ENCODE data around the gene COL23A1.

Gene COL23A1

GRCh38 chr5:178280631-178281030 is 309.6 kb downstream of the COL23A1 start:
- H3K14ac ChIP-seq (ENCODE audit: low read length) = no peak overlapping the region
- no CpG with 5 or more reads among the region's 9 CpGs for WGBS, 2 donors (ENCODE audit: extremely low coverage in 2 of 2, insufficient read length in 2 of 2, insufficient replicate concordance in 1 of 2)
- no peak overlapping the region for H4K91ac ChIP-seq (ENCODE audit: low read depth, low read length, poor library complexity)
- peaks cover 0 to 3% of the 10 kb centered on the region in 2 donors for H3K4me1 ChIP-seq (ENCODE audit: control insufficient read depth in 2 of 2, insufficient read depth in 1 of 2, low read depth in 1 of 2, low read length in 2 of 2)
- H4K8ac ChIP-seq (ENCODE audit: low read depth, low read length) = no peak overlapping the region
- H3K9ac ChIP-seq (ENCODE audit: low read depth, low read length, poor library complexity) = no peak overlapping the region
- no peak overlapping the region for H3K27ac ChIP-seq (replicated peaks; ENCODE audit: low read length)
- no peak overlapping the region for H2BK5ac ChIP-seq (ENCODE audit: low read length)
- peaks cover 0 to 6% (median 0%) of the 10 kb centered on the region in 3 experiments for H3K27me3 ChIP-seq (ENCODE audit: control insufficient read depth in 3 of 3, insufficient read depth in 3 of 3, low read depth in 1 of 3, low read length in 3 of 3)
- no peak overlapping the region for H2AFZ ChIP-seq (ENCODE audit: low read length)
- no peak overlapping the region for H3K4me2 ChIP-seq (ENCODE audit: insufficient read depth, low read length, poor library complexity, severe bottlenecking)
- H3K4ac ChIP-seq (ENCODE audit: low read length) = no peak overlapping the region
- H3K23ac ChIP-seq (ENCODE audit: low read depth, low read length, poor library complexity) = no peak overlapping the region
- H2AK5ac ChIP-seq (ENCODE audit: low read depth, low read length) = peak overlapping the region; percentile 53
- no peaks in the 10 kb centered on the region for H3K36me3 ChIP-seq (replicated peaks in 1 of 2; ENCODE audit: control insufficient read depth in 2 of 2, insufficient read depth in 2 of 2, low read length in 2 of 2)
- DNase-seq (ENCODE audit: low spot score) = no peak
- no peak overlapping the region for H3K4me3 ChIP-seq (ENCODE audit: low read length in 2 of 2)
- peak overlapping the region; percentile 4 for H2BK15ac ChIP-seq (ENCODE audit: low read length)
- no peak overlapping the region for H2BK120ac ChIP-seq (ENCODE audit: low read depth, low read length)
- peak overlapping the region; percentile 25 for H3K18ac ChIP-seq (ENCODE audit: low read length)
- H3K79me1 ChIP-seq (ENCODE audit: low read depth, low read length) = peaks cover 4% of the 10 kb centered on the region
- H3K9me3 ChIP-seq (replicated peaks in 1 of 2; ENCODE audit: control insufficient read depth in 2 of 2, insufficient read depth in 1 of 2, low read depth in 1 of 2, low read length in 2 of 2) = peaks cover 4 to 25% of the 10 kb centered on the region in 2 donors
- H2BK12ac ChIP-seq (ENCODE audit: low read length) = no peak overlapping the region

GRCh38 chr5:178279723-178280438 is 310.3 kb downstream of the COL23A1 start:
- no CpG with 5 or more reads among the region's 33 CpGs for WGBS, 2 donors (ENCODE audit: extremely low coverage in 2 of 2, insufficient read length in 2 of 2, insufficient replicate concordance in 1 of 2)
- no peak overlapping the region for H2BK120ac ChIP-seq (ENCODE audit: low read depth, low read length)
- no peak overlapping the region for H2BK12ac ChIP-seq (ENCODE audit: low read length)

DNA sequence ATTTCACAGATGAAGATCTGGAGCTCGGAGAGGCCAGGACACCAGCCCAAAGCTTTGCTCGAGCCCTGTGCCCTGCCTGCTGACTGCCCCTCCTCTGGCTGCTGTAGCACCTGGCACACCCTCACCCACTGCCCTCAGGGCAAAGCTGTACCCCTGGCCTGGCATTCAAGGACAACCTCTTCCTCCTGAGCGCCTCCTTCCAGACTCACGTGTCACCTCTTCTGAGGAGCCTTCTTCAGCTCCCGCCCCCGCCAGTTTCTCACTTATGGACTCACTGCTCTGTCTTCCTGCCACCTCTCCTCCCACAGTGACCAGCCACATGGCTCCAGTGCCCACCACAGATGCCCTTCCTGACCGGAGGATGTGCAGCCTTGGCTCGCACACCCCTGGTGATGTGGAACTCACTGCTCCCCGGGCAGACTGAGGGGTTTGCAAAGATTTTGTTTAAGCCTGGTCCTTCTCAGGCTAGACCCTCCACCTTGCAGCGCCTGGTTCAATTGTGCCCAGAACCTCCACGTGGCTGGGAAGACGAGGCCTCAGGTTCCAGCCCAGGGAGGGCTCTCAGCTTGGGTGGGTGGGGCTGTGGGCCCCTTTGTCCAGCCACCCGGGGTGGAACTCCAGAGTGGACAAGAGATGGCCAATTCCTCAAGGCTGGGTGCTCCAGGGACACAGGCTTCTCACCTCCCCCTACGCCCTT is 311.0 kb downstream of the COL23A1 start:
- H3K36me3 ChIP-seq (replicated peaks in 1 of 2; ENCODE audit: control insufficient read depth in 2 of 2, insufficient read depth in 2 of 2, low read length in 2 of 2) = no peaks in the 10 kb centered on the region
- H2BK12ac ChIP-seq (ENCODE audit: low read length) = no peak overlapping the region
- H3K23ac ChIP-seq (ENCODE audit: low read depth, low read length, poor library complexity) = peak overlapping the region; percentile 0
- H2AFZ ChIP-seq (ENCODE audit: low read length) = peak overlapping the region; percentile 57
- peaks cover 5 to 23% of the 10 kb centered on the region in 2 donors for H3K9me3 ChIP-seq (replicated peaks in 1 of 2; ENCODE audit: control insufficient read depth in 2 of 2, insufficient read depth in 1 of 2, low read depth in 1 of 2, low read length in 2 of 2)
- H2BK15ac ChIP-seq (ENCODE audit: low read length) = peak overlapping the region; percentile 62
- H3K18ac ChIP-seq (ENCODE audit: low read length) = peak overlapping the region; percentile 56
- no peak overlapping the region for H3K27ac ChIP-seq (replicated peaks; ENCODE audit: low read length)
- H3K27me3 ChIP-seq (ENCODE audit: control insufficient read depth in 3 of 3, insufficient read depth in 3 of 3, low read depth in 1 of 3, low read length in 3 of 3) = peaks cover 0 to 6% (median 0%) of the 10 kb centered on the region in 3 experiments
- H3K14ac ChIP-seq (ENCODE audit: low read length) = no peak overlapping the region
- peaks cover 4% of the 10 kb centered on the region for H3K79me1 ChIP-seq (ENCODE audit: low read depth, low read length)
- H3K4ac ChIP-seq (ENCODE audit: low read length) = no peak overlapping the region
- no peak overlapping the region for H3K9ac ChIP-seq (ENCODE audit: low read depth, low read length, poor library complexity)
- H3K4me2 ChIP-seq (ENCODE audit: insufficient read depth, low read length, poor library complexity, severe bottlenecking) = no peak overlapping the region
- no peak overlapping the region for H2BK120ac ChIP-seq (ENCODE audit: low read depth, low read length)
- peak overlapping the region; percentile 82 for H2AK5ac ChIP-seq (ENCODE audit: low read depth, low read length)
- peak overlapping the region in 1 of 2 donors; percentile 40 for H3K4me3 ChIP-seq (ENCODE audit: low read length in 2 of 2)
- no peak overlapping the region for H4K8ac ChIP-seq (ENCODE audit: low read depth, low read length)
- no peak overlapping the region for H2BK5ac ChIP-seq (ENCODE audit: low read length)
- no CpG with 5 or more reads among the region's 14 CpGs for WGBS, 2 donors (ENCODE audit: extremely low coverage in 2 of 2, insufficient read length in 2 of 2, insufficient replicate concordance in 1 of 2)
- no peak overlapping the region for H4K91ac ChIP-seq (ENCODE audit: low read depth, low read length, poor library complexity)
- DNase-seq (ENCODE audit: low spot score) = no peak
- peaks cover under 1 to 3% of the 10 kb centered on the region in 2 donors for H3K4me1 ChIP-seq (ENCODE audit: control insufficient read depth in 2 of 2, insufficient read depth in 1 of 2, low read depth in 1 of 2, low read length in 2 of 2)

More at GRCh38 chr5:178279723-178280438, 310.3 kb downstream of the COL23A1 start:
- H3K36me3 ChIP-seq (replicated peaks in 1 of 2; ENCODE audit: control insufficient read depth in 2 of 2, insufficient read depth in 2 of 2, low read length in 2 of 2) = no peaks in the 10 kb centered on the region
- peaks cover 5 to 30% of the 10 kb centered on the region in 2 donors for H3K9me3 ChIP-seq (replicated peaks in 1 of 2; ENCODE audit: control insufficient read depth in 2 of 2, insufficient read depth in 1 of 2, low read depth in 1 of 2, low read length in 2 of 2)
- no peak overlapping the region for H3K14ac ChIP-seq (ENCODE audit: low read length)
- H3K23ac ChIP-seq (ENCODE audit: low read depth, low read length, poor library complexity) = no peak overlapping the region
- H3K27me3 ChIP-seq (ENCODE audit: control insufficient read depth in 3 of 3, insufficient read depth in 3 of 3, low read depth in 1 of 3, low read length in 3 of 3) = peaks cover 0 to 6% (median 0%) of the 10 kb centered on the region in 3 experiments
- H3K18ac ChIP-seq (ENCODE audit: low read length) = peak overlapping the region; percentile 56
- no peak overlapping the region for H3K4me3 ChIP-seq (ENCODE audit: low read length in 2 of 2)
- peak overlapping the region; percentile 68 for H2AFZ ChIP-seq (ENCODE audit: low read length)
- H2BK5ac ChIP-seq (ENCODE audit: low read length) = no peak overlapping the region
- peak overlapping the region; percentile 43 for H3K4me2 ChIP-seq (ENCODE audit: insufficient read depth, low read length, poor library complexity, severe bottlenecking)
- H2BK15ac ChIP-seq (ENCODE audit: low read length) = peak overlapping the region; percentile 62
- H2AK5ac ChIP-seq (ENCODE audit: low read depth, low read length) = peak overlapping the region; percentile 82
- peaks cover 4% of the 10 kb centered on the region for H3K79me1 ChIP-seq (ENCODE audit: low read depth, low read length)
- no peak overlapping the region for H3K9ac ChIP-seq (ENCODE audit: low read depth, low read length, poor library complexity)
- H4K91ac ChIP-seq (ENCODE audit: low read depth, low read length, poor library complexity) = no peak overlapping the region
- H3K4ac ChIP-seq (ENCODE audit: low read length) = no peak overlapping the region
- H3K27ac ChIP-seq (replicated peaks; ENCODE audit: low read length) = no peak overlapping the region
- peaks cover 0 to 3% of the 10 kb centered on the region in 2 donors for H3K4me1 ChIP-seq (ENCODE audit: control insufficient read depth in 2 of 2, insufficient read depth in 1 of 2, low read depth in 1 of 2, low read length in 2 of 2)
- no peak overlapping the region for H4K8ac ChIP-seq (ENCODE audit: low read depth, low read length)
- peak; percentile 81 for DNase-seq (ENCODE audit: low spot score)

All from neuronal stem cell (in vitro differentiated cells).